Measurements from ENCODE around the gene MRGPRF.

The MRGPRF gene

DNA sequence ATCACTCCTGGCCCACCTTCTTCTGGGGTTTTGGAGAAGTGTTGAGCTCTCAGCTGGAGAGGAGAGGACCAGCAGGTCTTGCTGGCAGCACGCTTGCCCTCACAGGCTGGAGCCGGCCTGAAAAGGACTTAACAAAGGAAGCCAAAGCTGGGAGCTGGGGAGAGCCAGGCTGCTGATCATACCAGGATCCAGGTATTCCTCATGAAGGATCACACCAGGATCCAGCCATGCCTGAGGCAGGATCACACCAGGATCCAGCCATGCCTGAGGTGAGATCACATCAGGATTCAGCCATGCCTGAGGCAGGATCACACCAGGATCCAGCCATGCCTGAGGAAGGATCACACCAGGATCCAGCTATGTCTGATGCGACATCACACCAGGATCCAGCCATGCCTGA is 49.3 kb downstream of the MRGPRF start:
- no peak for DNase-seq (ENCODE audit: low read depth)

DNA sequence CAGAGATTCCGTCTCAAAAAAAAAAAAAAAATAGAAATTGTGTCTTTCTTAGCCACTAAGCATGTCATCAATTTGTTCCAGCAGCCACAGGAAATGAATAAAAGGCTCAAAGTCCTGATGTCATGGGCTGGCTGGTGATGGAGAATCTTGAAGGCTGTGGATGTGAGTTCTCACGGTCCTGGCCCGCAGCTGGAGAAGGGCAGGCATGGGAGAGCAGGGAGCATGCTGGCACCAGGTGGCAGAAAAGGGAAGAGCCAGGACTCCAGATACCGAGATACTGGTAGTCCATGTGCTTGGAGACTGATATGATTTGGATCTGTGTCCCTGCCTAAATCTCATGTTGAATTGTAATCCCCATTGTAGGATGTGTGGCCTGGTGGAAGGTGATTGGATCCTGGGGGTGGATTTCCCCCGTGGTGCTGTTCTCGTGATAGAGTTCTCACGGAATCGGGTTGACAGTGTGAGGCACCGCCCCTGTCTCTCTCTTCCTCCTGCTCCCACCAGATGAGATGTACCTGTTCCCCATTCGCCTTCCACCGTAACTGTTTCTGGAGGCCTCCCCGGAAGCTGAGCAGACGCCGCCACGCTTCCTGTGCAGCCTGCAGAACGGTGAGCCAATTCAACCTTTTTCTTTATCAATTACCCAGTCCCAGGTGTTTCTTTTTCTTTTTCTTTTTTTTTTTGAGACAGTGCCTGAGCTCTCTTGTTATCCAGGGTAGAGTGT is 50.4 kb downstream of the MRGPRF start:
- peak; percentile 43 for DNase-seq (ENCODE audit: low read depth)

DNA sequence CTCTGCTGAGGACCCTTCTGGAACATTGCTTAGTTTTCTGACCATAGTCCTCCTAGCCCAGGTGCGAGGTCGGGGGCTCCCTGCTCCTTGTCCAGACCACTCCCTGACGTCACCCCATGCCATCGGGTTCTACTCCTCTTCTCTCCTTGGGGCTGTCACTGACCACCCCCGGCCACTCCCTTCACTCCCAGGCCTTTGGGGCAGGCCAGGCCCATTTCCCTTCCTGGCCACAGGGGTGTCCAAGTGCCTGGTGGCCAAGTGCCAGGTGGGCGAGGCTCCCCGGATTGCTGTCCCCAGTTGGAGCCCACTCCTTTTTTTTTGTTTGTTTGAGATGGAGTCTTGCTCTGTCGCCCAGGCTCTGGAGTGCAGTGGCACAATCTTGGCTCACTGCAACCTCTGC is 51.8 kb downstream of the MRGPRF start:
- no peak for DNase-seq (ENCODE audit: low read depth)

DNA sequence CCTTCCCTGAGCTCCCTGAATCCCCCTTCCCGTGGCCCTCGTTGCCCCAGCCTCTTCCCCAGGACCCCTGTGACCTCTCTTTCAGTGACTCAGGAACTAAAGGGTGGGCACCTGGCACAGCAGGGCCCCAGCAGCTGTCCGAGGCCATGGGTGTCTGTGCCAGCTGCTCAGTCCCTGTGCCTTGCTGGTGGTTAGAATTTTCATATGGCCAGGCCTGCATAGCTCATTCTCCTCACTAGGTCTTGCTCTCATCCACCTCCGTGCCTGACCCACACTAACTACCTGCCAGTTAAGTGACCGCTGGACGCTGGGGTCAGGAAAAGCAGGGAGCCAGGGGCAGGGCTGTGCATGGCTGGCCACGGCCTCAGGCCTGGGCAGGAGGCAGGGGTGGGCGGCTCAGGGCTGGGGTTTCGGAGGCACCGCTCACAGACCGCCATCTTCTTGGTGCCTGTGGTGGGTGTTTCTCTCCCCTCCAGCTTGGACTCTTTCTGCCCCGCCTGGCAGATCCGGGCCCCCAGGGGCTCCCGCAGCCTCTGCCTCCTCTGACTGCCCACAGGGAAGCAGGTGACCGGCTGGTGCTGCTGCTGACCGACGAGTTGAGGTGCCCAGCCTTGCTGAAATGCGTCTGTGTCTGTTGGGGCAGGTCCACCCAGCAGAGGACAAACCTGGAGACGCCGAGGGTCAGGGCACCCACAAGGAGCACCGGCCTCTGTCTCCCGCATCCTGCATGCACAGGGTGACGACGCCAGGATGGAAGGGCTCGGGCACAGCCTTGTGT is 52.6 kb downstream of the MRGPRF start:
- no peak for DNase-seq (ENCODE audit: low read depth)

DNA sequence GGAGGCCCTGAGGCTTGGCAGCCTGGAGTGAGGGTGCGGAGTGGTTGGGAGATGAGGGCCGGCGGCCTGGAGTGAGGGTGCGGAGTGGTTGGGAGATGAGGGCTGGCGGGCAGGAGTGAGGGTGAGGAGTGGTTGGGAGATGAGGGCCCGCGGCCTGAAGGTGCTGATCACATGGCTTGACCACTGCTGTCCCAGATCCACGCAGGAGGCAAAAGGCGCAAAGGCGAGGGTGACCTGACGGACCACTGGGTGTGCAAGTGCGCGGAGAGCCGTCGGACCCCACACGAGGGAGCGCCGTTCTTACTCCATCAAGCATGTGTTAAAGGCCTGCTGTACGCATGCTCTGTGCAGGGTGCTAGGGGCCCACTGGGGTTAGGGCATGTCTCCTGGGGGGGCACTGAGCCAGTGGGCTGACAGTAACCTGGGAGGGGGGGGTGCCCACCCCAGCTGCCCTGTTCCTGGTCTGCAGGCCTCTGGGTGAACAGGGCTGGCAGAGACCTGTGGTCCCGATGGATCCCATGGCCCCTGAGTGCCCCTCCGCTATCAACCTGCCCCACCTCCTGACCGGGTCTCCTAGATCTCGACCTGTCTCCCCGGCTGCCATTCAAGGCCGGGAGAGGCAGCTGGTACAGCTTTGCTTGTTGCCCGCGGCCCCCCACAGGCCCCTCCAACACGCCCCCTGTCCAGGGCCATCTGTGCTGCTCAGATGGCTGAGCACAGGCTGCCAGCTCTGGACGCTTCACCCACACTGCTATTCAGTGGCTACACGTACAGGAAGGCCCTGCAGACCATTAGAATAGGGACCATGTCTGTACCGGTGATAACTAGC is 53.4 kb downstream of the MRGPRF start:
- DNase-seq (ENCODE audit: low read depth) = no peak

DNA sequence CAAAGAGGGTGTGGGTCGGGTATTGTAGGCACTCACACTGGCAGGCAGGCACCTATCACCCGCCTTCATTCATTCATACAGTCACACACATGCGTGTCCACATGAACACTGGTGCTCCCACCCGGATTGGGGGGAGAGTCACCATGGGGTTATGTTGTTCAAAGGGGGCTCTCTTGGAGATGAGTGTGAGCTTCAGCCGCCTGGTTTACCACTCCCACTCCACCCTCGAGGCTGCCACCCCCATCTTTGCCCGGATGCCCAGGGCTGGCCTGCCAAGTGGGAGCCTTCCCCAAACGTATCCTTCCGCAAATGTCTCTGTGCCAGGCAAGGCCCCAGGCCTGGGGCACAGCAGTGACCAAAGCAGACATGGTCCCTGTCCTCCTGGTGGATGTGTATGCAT is 54.8 kb downstream of the MRGPRF start:
- no peak for DNase-seq (ENCODE audit: low read depth)

DNA sequence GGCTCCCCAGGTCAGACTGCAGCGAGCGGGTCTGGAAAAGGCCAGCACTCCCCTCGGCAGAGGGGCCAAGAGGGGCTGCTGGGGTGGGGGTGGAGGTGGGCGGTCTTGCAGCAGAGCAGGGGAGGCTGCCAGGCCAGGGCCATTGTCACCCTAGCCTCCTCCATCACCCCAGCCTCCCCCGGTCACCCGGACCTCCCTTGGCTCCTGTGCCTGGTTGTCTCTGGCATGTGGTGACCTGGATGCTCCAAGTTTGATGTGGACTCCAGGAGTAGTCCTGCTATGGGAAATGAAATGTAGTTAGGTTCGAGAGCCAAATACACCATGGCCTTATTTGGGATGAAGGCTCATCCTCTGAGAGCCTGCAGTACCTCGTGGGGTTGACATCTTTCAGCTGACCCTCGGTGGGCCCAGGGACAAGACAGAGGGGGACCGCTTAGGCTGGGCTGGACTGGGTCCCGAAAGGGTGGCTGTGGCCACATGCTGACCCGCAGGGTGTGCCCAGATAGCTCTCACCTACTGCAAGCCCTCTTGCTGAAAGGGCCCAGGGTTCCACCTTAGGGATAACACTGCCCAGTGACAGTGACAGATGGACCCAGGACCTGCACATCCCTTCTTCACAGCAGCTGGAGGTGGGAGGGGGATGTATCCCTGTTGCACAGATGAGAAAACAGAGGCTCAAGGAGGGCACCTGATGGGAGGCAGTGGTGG is 56.3 kb downstream of the MRGPRF start:
- DNase-seq (ENCODE audit: low read depth) = no peak

DNA sequence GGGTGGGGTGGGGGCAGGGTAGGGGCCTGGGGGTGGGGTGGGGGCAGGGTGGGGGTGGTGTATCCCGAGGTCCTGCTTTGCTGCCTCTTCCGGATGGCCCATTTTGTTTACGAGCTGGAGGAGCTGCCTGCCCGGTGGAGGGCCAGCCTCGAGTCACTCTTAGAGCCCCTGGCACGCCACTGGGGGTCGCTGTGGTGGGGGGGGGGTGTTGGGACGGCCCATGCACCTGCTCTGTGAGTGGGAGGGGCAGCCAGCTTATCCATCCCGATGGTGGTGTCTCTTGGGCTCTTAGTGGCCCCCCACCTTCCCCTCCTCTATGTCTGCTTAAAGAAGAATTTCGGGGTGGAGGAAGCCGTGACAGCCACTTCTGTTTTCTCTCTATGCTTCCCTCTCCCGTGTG is 56.9 kb downstream of the MRGPRF start:
- DNase-seq (ENCODE audit: low read depth) = peak; percentile 38

DNA sequence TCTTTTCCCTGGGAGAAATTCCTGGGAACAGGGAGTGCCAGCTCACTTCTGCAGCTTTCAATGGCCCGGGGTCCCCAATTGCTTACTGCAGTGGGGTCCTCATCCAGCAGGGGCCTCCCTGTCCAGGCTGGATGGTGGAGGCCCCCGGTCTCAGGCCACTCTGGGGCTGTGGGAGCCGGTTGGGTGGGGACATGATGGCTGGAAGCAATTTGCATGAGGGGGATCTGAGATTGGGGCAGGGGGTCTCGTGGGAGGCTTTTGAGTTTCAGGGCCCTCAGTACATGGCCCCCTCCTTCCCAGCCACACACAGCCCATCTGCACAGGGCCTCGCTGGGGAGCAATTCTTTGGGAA is 57.5 kb downstream of the MRGPRF start:
- DNase-seq (ENCODE audit: low read depth) = no peak

DNA sequence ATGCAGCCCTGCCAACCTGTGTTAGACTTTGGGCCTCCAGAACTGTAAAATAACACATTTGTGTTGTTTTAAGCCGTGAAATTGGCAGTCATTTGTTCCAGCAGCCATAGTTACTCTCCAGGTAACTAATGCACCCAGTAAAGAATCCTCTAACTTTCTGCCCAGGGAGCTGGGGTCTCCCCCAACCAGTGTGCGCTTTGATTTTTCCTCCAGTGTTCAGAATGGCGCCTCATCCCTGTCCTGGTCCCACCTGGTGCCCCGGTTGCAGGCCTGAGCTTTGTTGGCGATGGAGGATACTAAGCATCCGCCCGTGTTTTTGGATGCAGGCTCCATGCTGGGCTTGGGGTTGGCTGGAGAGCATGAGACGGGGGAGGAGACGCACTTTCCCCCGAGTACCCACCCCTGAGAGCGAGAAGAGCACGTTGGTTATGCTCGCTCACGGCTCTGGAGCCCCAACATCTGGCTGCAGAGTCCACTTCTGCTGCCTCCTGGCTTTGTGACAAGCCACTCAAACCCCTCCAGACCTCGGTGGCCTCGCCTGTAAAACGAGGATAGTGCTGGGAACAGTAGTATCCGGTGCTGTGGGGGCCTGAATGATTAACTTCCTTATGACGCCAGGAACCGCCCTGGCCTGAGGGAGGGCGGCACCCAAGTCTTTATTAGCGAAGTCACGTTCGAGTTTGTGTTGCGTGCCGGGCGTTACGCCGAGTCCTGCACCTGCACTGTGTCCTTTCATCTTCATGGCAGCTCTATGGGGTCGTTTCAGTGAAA is 58.0 kb downstream of the MRGPRF start:
- DNase-seq (ENCODE audit: low read depth) = no peak
